Gastrocnemius medialis (tissue), 4 donors: ENCODE results near the gene LAMTOR3. TPM values are rescaled to one million over a fixed set of nuclear protein-coding genes. Genes with fewer than 3 reads are reported as not detected.
"Not testable (repeated sequence)": the region's sequence is repeated elsewhere in the genome, so short reads cannot be mapped to it uniquely, and the experiment has no call there.

Experiments used
- ATAC-seq, 2 donors: fragments of 150-250 bp; one replicate each; pipeline ENCODE4 v1.9.1; 2016
- DNase-seq, 2 donors: peaks; one replicate each; pipeline ENCODE4 v3.0.0-alpha.2; 2019
- H3K27ac ChIP-seq, 4 donors: fragments of 200-600 bp; sonication (generic); 1 replicate in 1 of 4; 2 replicates in 3 of 4; pipeline ENCODE4 v1.5.1; 2016 to 2018; ENCODE audit warnings: mild to moderate bottlenecking in 2 of 4, moderate library complexity in 1 of 4
- H3K27me3 ChIP-seq, 3 donors: fragments of 200-600 bp; sonication (generic) in 2 of 3; 1 replicate in 1 of 3; 2 replicates in 2 of 3; pipeline versions ENCODE4 v1.5.1 to v1.6.0; 2016 to 2019; ENCODE audit warnings: mild to moderate bottlenecking in 1 of 3, moderate library complexity in 1 of 3
- H3K36me3 ChIP-seq, 2 donors: fragments of 200-600 bp; sonication (generic) in 1 of 2; one replicate each; pipeline ENCODE4 v1.5.1; 2017 to 2018
- H3K4me1 ChIP-seq, 2 donors: fragments of 200-600 bp; sonication (generic) in 1 of 2; one replicate each; pipeline ENCODE4 v1.5.1; 2016 to 2017; ENCODE audit warnings: mild to moderate bottlenecking in 2 of 2
- H3K4me3 ChIP-seq, 4 donors: fragments of 200-600 bp; sonication (generic) in 3 of 4; 1 replicate in 1 of 4; 2 replicates in 3 of 4; pipeline ENCODE4 v1.5.1; 2016 to 2019; ENCODE audit warnings: mild to moderate bottlenecking in 2 of 4
- H3K9me3 ChIP-seq, 3 donors: fragments of 200-600 bp; sonication (generic) in 2 of 3; 1 replicate in 1 of 3; 2 replicates in 2 of 3; pipeline ENCODE4 v1.5.1; 2016 to 2019
- POLR2A ChIP-seq, 2 donors: fragments of 450-650 bp; IDR thresholded peaks; one replicate each; pipeline ENCODE4 v1.6.1; 2017; ENCODE audit warnings: antibody characterized with exemption in 2 of 2, mild to moderate bottlenecking in 2 of 2, moderate library complexity in 2 of 2
- in situ Hi-C, 4 donors: fragments of 200-750 bp; cut with MboI; loops; one replicate each; pipeline versions ENCODE4 v1.15.0 to v1.8.0; 2017; ENCODE audit warnings: low sequenced_read_pairs in 4 of 4
- intact Hi-C: fragments of 100-400 bp; cut with DNase I; formaldehyde crosslinking; loops from one replicate; pipeline ENCODE4 v1.15.1; 2023; ENCODE audit warnings: low total_unique reads
- total RNA-seq, 4 donors: library from RNA; depleted of rRNA; stranded (reverse); fragments of >200 nt; gene quantifications; one replicate each; pipeline versions ENCODE4 v1.1.0 to v1.2.3, GENCODE V29; 2016
- TF ChIP-seq, protein P1 (sequence below), 5 experiments: fragments of 450-650 bp in 3 of 5; fragments of 200-600 bp in 2 of 5; sonication (generic) in 2 of 5; IDR thresholded peaks in 4 of 5; conservative IDR thresholded peaks in 1 of 5; 1 replicate in 4 of 5; 2 replicates in 1 of 5; pipeline ENCODE4 v1.5.1; 2016 to 2019; ENCODE audit warnings: antibody characterized with exemption in 5 of 5, mild to moderate bottlenecking in 3 of 5, moderate library complexity in 3 of 5

Gene LAMTOR3
- total RNA-seq, 4 donors from 2014 or later, result 20.8 to 31.1 (median 28.9) TPM

DNA sequence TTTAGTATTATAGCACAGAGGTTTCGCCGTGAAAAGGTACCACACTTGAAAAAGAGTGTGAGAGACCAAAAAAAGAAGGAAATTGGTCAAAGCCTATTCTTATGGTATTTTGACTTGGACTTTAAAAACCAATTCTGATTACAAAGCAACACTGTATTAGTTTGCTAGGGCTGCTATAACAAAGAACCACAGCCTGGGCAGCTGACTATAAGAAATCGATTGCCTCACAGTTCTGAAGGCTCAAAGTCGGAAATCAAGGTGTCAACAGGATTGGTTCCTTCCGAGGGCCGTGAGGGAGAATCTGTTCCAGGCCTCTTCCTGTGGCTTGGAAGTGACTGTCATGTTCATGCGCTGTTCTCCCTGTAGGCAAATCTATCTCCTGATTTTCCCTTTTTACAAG lies 59.7 kb downstream of the LAMTOR3 start:
- no peaks in the 10 kb centered on the region for H3K4me1 ChIP-seq

DNA sequence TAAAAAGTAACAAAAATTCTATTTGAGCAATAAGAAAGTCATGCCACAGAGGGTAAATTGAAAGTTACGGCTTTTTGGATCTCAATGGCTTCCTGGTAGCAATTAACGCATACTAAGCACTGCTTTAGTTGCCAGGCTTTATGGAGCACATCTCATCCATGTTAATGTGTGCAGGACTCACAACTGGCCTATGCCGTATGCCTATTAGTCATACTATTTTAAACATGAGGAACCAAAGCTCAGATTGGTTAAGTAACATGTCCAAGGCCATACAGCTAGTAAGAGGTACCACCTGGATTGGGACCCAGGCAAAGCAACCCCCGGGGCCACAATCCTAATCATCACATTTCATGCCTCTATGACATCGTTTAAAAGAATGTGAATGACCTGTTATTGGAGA lies 60.5 kb downstream of the LAMTOR3 start:
- TF ChIP-seq, protein P1, sequence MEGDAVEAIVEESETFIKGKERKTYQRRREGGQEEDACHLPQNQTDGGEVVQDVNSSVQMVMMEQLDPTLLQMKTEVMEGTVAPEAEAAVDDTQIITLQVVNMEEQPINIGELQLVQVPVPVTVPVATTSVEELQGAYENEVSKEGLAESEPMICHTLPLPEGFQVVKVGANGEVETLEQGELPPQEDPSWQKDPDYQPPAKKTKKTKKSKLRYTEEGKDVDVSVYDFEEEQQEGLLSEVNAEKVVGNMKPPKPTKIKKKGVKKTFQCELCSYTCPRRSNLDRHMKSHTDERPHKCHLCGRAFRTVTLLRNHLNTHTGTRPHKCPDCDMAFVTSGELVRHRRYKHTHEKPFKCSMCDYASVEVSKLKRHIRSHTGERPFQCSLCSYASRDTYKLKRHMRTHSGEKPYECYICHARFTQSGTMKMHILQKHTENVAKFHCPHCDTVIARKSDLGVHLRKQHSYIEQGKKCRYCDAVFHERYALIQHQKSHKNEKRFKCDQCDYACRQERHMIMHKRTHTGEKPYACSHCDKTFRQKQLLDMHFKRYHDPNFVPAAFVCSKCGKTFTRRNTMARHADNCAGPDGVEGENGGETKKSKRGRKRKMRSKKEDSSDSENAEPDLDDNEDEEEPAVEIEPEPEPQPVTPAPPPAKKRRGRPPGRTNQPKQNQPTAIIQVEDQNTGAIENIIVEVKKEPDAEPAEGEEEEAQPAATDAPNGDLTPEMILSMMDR (IDR thresholded peaks at IDR 0.05 in 4 of 5, conservative IDR thresholded peaks at IDR 0.05 in 1 of 5), result no peak
- TF ChIP-seq POLR2A (IDR thresholded peaks at IDR 0.05), result no peak
- intact Hi-C loops, result no loop called here
- ATAC-seq, result no peak

More for the DNA sequence above, 59.7 kb downstream of the LAMTOR3 start:
- intact Hi-C loops, result no loop called here
- Histone ChIP-seq H3K9me3 (no peaks in the 10 kb centered on the region), H3K27me3 (no peaks in the 10 kb centered on the region), H3K36me3 (no peaks in the 10 kb centered on the region), H3K4me3 (no peak overlapping the region), H3K27ac (no peak overlapping the region)
- TF ChIP-seq, protein P1 (IDR thresholded peaks at IDR 0.05 in 4 of 5, conservative IDR thresholded peaks at IDR 0.05 in 1 of 5), result no peak
- no peak for TF ChIP-seq POLR2A (IDR thresholded peaks at IDR 0.05)
- DNase-seq (no peak), ATAC-seq (no peak)
- in situ Hi-C loops, result no loop called here

DNA sequence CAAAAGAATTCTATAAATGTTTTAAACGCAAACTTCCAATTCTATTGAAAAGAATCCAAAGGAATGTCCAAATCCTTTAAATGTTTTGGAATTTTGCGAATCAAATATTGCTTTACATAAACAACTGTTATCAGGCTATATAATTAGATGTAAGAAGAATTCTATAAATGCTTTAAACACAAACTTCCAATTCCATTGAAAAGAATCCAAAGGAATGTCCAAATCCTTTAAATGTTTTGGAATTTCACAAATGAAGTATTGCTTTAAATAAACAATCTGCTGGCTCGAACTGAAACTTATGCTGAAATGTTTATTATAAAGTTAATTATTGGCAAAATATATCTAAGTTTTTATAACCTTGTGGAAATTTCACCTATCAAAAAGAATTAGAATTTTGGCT lies 61.5 kb downstream of the LAMTOR3 start:
- intact Hi-C loops (no loop called here), in situ Hi-C loops (no loop called here)
- H3K4me1 ChIP-seq, result no peaks in the 10 kb centered on the region
- H3K4me3 ChIP-seq, result no peak overlapping the region
- H3K36me3 ChIP-seq, result no peaks in the 10 kb centered on the region
- ATAC-seq, result no peak
- no peak overlapping the region for H3K27ac ChIP-seq
- no peak for TF ChIP-seq POLR2A (IDR thresholded peaks at IDR 0.05)
- TF ChIP-seq, protein P1 (IDR thresholded peaks at IDR 0.05 in 4 of 5, conservative IDR thresholded peaks at IDR 0.05 in 1 of 5), result no peak
- H3K9me3 ChIP-seq, result no peaks in the 10 kb centered on the region
- H3K27me3 ChIP-seq, result no peaks in the 10 kb centered on the region
- no peak for DNase-seq

More for the DNA sequence above, 60.5 kb downstream of the LAMTOR3 start:
- Histone ChIP-seq H3K36me3 (no peaks in the 10 kb centered on the region), H3K27ac (no peak overlapping the region), H3K27me3 (no peaks in the 10 kb centered on the region), H3K4me1 (no peaks in the 10 kb centered on the region), H3K9me3 (no peaks in the 10 kb centered on the region), H3K4me3 (no peak overlapping the region)
- in situ Hi-C loops, result no loop called here
- no peak for DNase-seq

DNA sequence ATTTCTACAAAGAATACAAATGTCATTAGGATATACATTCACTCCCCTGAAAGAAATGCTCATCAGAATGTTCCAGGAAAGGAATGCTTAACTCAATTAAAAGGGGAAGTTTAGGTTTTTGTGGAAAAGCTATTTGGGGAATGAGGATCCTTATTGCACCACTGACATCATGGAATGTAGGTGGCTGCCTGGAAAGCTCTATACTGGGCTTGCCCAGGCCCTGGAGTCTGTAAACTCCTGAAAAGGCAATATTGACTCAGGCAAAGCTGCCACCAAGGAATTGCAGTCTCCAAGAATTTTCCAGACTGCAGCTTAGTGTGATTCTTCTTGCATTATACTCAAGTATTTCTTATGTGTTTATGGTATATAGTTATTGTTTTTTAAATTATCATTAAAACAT lies 61.9 kb downstream of the LAMTOR3 start:
- ATAC-seq, result no peak

DNA sequence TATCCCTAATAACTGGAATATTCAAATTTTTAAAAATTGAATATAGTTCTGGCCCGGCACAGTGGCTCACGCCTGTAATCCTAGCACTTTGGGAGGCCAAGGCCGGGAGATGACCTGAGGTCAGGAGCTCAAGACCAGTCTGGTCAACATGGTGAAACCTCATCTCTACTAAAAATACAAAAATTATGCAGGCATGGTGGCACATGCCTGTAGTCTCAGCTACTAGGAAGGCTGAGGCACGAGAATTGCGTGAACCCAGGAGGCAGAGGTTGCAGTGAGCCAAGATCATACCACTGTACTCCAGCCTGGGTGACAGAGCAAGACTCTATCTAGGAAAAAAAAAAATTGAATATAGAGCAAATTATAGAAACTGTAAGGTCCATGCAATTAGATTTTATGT lies 64.2 kb downstream of the LAMTOR3 start:
- in situ Hi-C loops, H3K27me3 ChIP-seq, H3K9me3 ChIP-seq, H3K4me1 ChIP-seq, H3K4me3 ChIP-seq, H3K27ac ChIP-seq, H3K36me3 ChIP-seq, DNase-seq, ATAC-seq, intact Hi-C loops: not testable (repeated sequence)

More for the DNA sequence above, 61.9 kb downstream of the LAMTOR3 start:
- Histone ChIP-seq H3K4me1 (no peaks in the 10 kb centered on the region), H3K27me3 (no peaks in the 10 kb centered on the region), H3K4me3 (no peak overlapping the region), H3K27ac (no peak overlapping the region), H3K9me3 (no peaks in the 10 kb centered on the region), H3K36me3 (no peaks in the 10 kb centered on the region)
- no peak for TF ChIP-seq POLR2A (IDR thresholded peaks at IDR 0.05)
- TF ChIP-seq, protein P1 (IDR thresholded peaks at IDR 0.05 in 4 of 5, conservative IDR thresholded peaks at IDR 0.05 in 1 of 5), result no peak
- DNase-seq, result no peak
- intact Hi-C loops, result no loop called here
- in situ Hi-C loops, result no loop called here
